Activated T-cell treated with anti-CD3 and anti-CD28 coated beads, Interleukin-2, amount 50 U/mL, for 72 hours (primary cell): ENCODE data around the gene RTBDN. TPM values are rescaled to one million over a fixed set of nuclear protein-coding genes. Genes with fewer than 3 reads are reported as not detected.

ENCODE experiments used
- ATAC-seq, 2 donors: fragments of 150-1000 bp; cut with Tn5 transposase; replicated peaks in 1 of 2; 2 replicates each; pipeline ENCODE4 v1.10.0; 2021; ENCODE audit warnings: moderate library complexity in 2 of 2, mild to moderate bottlenecking in 1 of 2
- DNase-seq, 2 donors: peaks; one replicate each; pipeline ENCODE4 v3.0.0; 2021 to 2022; ENCODE audit warnings: mixed read lengths in 1 of 2
- H3K27ac Mint-ChIP-seq: one replicate; pipeline ENCODE4 v1.8.0; 2022; ENCODE audit warnings: mild to moderate bottlenecking, moderate library complexity, mixed read lengths
- H3K27me3 Mint-ChIP-seq: one replicate; pipeline ENCODE4 v1.8.0; 2022; ENCODE audit warnings: low read depth, mixed read lengths
- H3K36me3 Mint-ChIP-seq, 2 donors: one replicate each; pipeline ENCODE4 v1.8.0; 2022; ENCODE audit warnings: mixed read lengths in 2 of 2, mild to moderate bottlenecking in 1 of 2; ENCODE audit not compliant: insufficient read depth in 2 of 2
- H3K4me1 Mint-ChIP-seq: one replicate; pipeline ENCODE4 v1.8.0; 2022; ENCODE audit warnings: low read depth, mixed read lengths
- H3K4me3 Mint-ChIP-seq, 2 donors: one replicate each; pipeline ENCODE4 v1.8.0; 2022; ENCODE audit warnings: mild to moderate bottlenecking in 2 of 2, mixed read lengths in 2 of 2, moderate library complexity in 2 of 2
- H3K9me3 Mint-ChIP-seq, 2 donors: one replicate each; pipeline ENCODE4 v1.8.0; 2022; ENCODE audit warnings: mixed read lengths in 2 of 2
- total RNA-seq, 2 donors: library from RNA; stranded (reverse); gene quantifications; one replicate each; pipeline ENCODE4 v1.2.3, GENCODE V29; 2022

RTBDN gene
- total RNA-seq, 2 donors from 2014 or later: not detected

DNA sequence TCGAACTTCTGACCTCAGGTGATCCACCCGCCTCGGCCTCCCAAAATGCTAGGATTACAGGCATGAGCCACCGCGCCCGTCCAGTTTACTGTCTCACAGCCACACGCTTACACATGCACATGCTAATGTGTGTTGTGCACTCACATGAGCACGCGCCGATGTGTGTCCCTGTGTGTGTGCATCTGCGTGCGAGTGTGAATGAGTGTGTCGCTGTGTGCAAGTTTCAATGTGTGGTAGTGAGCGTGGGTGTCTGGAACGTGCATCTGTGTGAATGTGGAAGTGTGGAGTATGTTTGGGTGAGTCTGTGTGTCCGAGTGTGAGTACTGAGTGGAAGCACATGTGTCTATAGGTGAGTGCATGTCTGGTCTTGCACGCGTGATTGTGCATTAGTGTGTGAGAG lies 8.1 kb upstream of the RTBDN start:
- Mint-ChIP-seq H3K36me3 (peaks cover 0 to 5% of the 10 kb centered on the region in 2 donors), H3K9me3 (no peaks in the 10 kb centered on the region), H3K27ac (no peak overlapping the region), H3K27me3 (peaks cover 73% of the 10 kb centered on the region), H3K4me1 (peaks cover 44% of the 10 kb centered on the region), H3K4me3 (no peak overlapping the region)
- no peak for ATAC-seq
- DNase-seq: no peak

DNA sequence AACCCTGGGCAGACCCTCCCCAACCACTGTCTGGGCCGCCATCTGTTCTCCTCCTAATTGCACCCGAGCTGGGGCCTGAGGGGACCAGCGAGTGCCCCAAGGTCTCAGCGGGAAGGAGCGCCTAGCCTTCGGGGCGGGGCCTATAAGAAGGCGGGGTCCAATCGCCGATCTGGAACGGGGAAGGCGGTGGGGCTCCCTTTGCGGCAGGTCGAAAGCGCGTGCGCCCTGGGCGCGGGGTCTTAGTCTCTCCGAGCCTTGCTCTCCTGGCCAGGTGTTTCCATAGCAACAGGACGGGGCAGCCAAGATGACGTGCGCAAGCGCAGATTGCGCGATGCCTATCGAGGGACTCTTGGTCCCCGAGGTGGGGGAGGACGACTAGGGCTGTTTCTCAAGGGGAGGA lies 6.7 kb upstream of the RTBDN start:
- ATAC-seq: peak in 1 of 2 donors; percentile 9
- H3K36me3 Mint-ChIP-seq: peaks cover 0 to 5% of the 10 kb centered on the region in 2 donors
- H3K4me3 Mint-ChIP-seq: peak overlapping the region; percentile 58 to 78
- no peaks in the 10 kb centered on the region for H3K9me3 Mint-ChIP-seq
- H3K27ac Mint-ChIP-seq: no peak overlapping the region
- peak; percentile 27 to 51 for DNase-seq
- H3K27me3 Mint-ChIP-seq: peaks cover 77% of the 10 kb centered on the region
- H3K4me1 Mint-ChIP-seq: peaks cover 54% of the 10 kb centered on the region

DNA sequence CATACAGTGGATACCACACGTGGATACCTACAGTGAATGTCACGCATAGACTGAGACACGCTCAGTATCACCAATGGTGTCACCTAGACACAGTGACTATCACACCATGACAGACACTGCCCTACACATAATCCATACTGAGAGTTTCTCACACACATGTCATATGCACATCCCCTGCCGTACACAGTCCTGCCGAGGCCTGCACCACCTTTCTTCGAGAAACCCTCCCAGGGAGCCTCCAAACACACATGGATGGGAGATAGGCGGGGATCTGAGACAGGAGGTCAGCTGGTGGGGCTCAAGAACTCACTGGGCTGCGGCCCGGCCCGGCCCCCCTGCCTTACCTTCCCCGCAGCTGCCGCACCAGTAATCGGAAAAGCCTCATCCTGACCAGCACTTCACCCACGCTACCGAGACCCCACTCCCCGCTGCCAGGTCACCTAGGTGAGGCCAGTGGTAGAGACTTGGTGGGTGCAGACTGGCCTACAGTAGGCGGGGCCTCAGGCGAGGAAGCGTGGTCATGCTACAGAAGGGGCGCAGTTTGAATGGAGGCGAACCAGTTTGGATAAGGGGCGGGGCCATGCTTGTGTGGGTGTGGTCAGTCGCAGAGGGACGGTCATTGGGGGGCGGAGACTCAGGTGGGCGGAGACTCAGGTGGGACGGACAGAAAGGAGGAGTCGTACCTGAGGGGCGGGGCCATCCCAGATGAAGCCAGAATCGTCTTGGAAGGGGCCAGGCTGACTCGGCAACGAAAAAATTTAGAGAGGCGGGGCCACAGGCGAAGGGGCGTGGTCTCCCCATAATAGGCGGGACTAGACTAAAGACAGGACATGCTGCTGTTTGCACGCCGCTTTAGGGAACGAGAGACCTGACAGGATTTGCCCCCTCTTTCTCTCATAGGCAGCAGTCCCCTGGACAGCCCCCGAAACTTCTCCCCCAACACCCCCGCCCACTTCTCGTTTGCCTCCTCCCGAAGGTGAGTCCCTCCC lies 6.0 kb upstream of the RTBDN start:
- DNase-seq (peak; percentile 74 to 75), ATAC-seq (peak; percentile 20 to 37)
- Mint-ChIP-seq H3K27ac (no peak overlapping the region), H3K9me3 (no peaks in the 10 kb centered on the region), H3K27me3 (peaks cover 82% of the 10 kb centered on the region), H3K4me1 (peaks cover 54% of the 10 kb centered on the region), H3K4me3 (peak overlapping the region; percentile 29 to 78), H3K36me3 (peaks cover 0 to 5% of the 10 kb centered on the region in 2 donors)

DNA sequence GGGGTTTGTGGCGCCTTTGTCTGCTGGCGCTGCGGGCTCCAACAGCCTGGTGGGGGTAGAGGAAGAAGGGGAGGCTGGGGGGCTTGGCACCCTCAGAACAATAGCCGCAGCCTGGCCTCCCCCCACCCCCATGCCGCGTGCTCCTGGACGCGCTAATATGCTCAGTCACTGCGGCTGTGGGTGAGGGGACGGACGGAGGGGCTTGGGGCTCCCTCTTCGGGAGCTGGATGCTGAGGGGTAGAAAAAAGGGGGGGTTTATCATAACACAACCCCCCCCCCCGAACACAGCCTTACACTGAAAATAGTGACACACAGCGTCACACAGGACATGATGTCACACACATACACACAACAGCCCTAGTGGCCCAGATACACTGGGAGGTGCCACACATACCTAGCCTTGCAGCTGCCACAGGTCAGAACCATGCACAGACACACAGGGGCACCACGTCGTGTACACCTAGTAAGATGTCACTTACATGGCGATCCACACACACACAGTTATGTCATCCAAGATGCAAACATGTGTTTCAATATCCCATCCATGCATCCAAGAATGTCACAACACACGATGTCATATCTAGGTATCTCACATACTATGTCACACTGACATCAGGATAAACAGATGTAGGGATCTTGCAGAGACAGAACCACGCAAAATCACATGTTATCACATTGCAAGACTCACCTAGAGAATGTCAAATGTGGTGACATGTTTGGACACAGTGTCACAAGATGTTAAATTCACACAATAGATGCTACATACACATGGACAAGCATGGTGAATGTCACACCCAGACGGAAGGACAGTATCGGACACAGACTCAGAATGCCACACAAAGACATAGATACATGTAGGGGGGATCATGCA lies 4.7 kb upstream of the RTBDN start:
- Mint-ChIP-seq H3K4me1 (peaks cover 58% of the 10 kb centered on the region), H3K36me3 (peaks cover 0 to 5% of the 10 kb centered on the region in 2 donors), H3K9me3 (no peaks in the 10 kb centered on the region), H3K27me3 (peaks cover 84% of the 10 kb centered on the region), H3K27ac (no peak overlapping the region), H3K4me3 (peak overlapping the region; percentile 67 to 78)
- ATAC-seq (peak; percentile 32 to 56), DNase-seq (peak; percentile 27 to 33)

DNA sequence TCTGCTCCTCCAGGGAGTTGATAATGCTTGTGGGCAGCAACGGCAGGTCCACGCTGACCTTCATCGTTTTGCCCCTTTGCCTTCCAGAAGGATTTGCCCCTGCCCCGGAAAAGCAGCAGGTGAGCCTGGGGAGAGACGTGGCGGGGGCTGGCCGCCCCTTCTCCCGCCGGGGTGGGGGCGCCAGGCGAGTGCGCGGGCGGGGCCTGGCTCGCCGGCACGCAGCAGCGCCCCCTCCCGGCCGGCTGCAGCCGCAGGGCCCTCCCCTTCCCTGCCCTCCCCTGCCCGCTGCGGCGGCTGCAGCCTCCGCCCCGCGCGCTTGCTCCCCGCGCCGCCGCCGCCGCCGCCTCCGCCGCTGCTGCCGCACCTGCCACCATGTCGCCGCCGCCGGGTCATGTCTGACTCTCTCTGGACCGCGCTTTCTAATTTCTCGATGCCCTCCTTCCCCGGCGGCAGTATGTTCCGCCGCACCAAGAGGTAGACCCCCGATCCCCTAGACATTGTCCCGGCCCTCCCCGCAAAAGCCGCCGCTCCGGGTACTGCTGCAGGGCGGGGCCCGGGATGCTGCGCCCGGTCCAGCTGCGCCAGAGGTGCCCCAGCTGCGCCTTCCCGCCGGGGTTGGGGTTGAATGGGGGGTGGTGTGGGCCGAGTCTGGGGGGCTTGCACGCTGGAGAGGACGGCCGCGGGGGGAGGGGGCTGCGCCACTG lies 4.0 kb upstream of the RTBDN start, which contains the start of gene MAST1:
TSS of gene MAST1 (plus strand) at position 334 of the 704 bp plus-strand sequence. CDS start at position 392, 58 bp downstream.
- Mint-ChIP-seq H3K4me3 (peak within 1 kb of the TSS; percentile 67 to 78), H3K27me3 (peaks cover 82% of the 10 kb centered on the region), H3K36me3 (peaks cover 0 to 5% of the 10 kb centered on the region in 2 donors), H3K4me1 (peaks cover 56% of the 10 kb centered on the region), H3K27ac (no peak within 1 kb of the TSS), H3K9me3 (no peaks in the 10 kb centered on the region)
- DNase-seq (peak; percentile 76 to 79), ATAC-seq (peak; percentile 73 to 75)

DNA sequence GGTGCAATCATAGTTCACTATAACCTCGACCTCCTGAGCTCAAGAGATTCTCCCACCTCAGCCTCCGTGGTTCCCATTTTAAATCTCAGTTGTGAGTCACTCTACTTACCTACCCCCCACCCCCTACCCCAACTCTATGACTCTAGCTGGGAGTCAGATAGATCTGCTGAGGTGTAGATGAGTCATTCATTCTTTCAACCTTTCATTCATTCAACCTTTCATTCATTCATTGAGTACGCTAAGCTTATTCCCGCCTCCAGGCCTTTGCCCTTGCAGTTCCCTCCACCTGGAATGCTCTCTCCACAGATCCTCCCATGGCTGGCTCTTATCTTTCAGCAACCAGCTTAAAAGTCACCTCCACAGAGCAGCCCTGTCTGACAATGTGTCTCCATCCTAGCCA lies 2.8 kb upstream of the RTBDN start:
- no peaks in the 10 kb centered on the region for H3K9me3 Mint-ChIP-seq
- peaks cover 65% of the 10 kb centered on the region for H3K4me1 Mint-ChIP-seq
- peak overlapping the region; percentile 10 to 59 for H3K4me3 Mint-ChIP-seq
- ATAC-seq: peak; percentile 27 to 46
- H3K27ac Mint-ChIP-seq: no peak overlapping the region
- H3K27me3 Mint-ChIP-seq: peaks cover 85% of the 10 kb centered on the region
- peaks cover 0 to 5% of the 10 kb centered on the region in 2 donors for H3K36me3 Mint-ChIP-seq
- peak; percentile 18 to 47 for DNase-seq

DNA sequence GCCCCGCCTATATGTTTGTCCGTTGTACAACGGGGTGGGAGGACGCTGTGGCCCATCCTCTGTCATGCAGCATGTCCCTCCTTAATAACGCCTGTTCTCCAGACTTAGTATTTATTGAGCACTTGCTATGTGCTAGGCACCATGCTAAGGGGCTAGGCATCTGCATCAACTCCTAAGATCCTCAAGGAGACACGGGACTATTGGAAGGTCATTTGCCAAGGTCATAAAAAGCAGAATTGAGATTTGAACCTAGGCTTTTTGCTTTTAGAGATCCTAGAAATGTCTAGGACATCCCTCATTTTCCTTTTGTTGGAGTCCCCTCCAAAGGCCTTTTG lies 2.1 kb upstream of the RTBDN start:
- ATAC-seq: no peak
- Mint-ChIP-seq H3K36me3 (peaks cover 0 to 5% of the 10 kb centered on the region in 2 donors), H3K4me1 (peaks cover 64% of the 10 kb centered on the region), H3K27ac (no peak overlapping the region), H3K27me3 (peaks cover 85% of the 10 kb centered on the region), H3K9me3 (no peaks in the 10 kb centered on the region), H3K4me3 (peak overlapping the region in 1 of 2 donors; percentile 20)
- DNase-seq: no peak

DNA sequence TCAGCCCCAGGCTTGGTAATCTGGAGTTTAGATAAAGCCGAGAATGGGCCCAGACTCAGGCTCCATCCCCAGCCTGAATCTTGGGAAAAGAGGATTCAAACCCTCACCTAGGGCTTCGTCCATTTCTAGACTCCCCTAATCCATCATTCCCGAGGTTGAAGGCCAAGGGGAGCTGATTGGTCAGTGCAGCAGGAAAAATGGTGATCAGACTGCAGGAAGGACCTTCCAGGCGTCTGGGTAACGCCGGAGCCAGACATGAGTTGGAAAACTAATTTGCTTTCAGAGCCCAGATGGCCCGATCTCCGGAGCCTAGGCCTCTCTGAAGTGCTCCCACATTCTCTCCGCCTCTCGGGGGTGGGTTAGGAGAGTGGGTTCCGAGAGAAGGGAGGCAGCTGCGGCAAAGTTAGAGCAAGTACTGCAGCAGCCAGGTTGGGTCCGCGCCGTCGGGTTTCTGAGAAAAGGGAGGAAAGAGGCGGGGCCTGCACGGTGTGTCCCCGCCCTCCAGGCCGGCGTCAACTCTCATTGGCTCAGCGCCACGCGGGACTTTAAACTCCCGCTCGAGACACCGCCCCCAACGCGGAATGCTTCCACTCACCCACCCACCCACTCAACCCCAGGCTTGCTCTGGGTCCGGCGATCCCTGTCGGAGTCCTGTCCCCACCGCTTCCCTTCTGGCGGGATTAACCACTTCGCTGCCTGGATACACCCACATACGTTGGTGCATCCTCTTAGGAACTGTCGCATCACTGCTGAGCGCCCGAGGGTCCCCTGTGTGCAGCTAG lies 788 bp upstream of the RTBDN start:
- ATAC-seq: no peak
- Mint-ChIP-seq H3K4me3 (peak overlapping the region in 1 of 2 donors; percentile 64), H3K36me3 (peaks cover 0 to 5% of the 10 kb centered on the region in 2 donors), H3K27me3 (peaks cover 85% of the 10 kb centered on the region), H3K4me1 (peaks cover 51% of the 10 kb centered on the region), H3K27ac (no peak overlapping the region), H3K9me3 (no peaks in the 10 kb centered on the region)
- peak; percentile 47 to 48 for DNase-seq

DNA sequence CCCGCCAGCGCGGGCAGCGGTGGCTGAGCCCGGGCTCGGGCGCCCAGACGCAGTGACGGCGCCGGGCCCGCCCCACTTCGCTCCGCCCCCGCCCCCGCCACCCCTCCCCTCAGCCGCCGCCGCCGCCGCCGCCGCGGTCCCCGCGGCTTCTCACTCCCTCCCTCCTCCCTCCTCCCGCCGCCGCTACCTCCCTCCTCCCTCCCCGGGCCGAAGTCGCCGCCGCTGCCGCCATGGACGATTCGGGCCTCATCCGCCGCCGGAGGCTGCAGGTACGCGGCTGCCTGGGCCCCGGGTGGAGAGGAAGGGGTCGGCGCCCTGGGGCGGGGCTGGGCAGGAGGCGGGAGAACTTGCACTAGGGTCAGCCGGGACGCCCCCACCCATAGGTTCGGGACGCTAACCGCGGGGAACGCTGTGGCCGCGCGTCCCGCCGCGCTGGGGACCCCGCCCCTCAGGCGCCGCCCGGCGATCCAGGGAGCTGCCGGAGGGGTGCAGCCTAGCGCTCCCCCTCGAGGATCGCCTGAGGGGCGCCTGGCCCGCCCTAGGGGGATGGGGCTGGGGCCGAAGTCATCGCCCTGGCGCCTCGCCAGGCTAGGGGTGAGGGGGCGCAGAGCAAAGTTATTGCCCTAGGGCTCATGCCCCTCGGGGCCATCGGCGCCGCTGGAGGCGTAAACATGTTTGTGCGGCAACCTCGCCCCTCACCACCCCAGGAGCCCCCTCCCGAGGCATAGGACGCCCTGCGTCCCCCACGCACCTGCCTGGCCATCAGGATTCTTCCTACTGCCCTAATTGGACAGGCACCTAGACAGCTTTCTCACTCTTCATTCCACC lies 427 bp downstream of the RTBDN start:
- H3K36me3 Mint-ChIP-seq: no peaks in the 10 kb centered on the region
- peaks cover 79% of the 10 kb centered on the region for H3K27me3 Mint-ChIP-seq

DNA sequence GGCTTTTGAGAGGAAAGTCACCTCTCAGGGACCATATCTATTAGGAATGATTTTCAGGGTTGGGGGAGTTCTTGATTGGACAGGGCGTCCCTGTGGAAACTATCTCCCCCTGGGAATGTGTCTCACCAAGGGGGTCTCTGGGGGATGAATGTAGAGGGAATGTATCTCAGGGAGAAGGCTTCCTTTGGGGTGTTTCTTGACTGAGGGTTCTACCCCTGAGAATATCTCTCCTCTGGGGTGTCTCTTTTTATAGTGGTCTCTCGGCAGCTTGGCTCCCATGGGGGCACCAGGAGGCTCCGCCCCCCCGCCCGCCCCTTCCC lies 1.0 kb downstream of the RTBDN start:
- DNase-seq: no peak
- no peaks in the 10 kb centered on the region for H3K9me3 Mint-ChIP-seq
- no peaks in the 10 kb centered on the region for H3K36me3 Mint-ChIP-seq
- H3K27ac Mint-ChIP-seq: no peak overlapping the region
- H3K27me3 Mint-ChIP-seq: peaks cover 81% of the 10 kb centered on the region
- peak overlapping the region; percentile 47 to 62 for H3K4me3 Mint-ChIP-seq
- ATAC-seq: no peak
- peaks cover 40% of the 10 kb centered on the region for H3K4me1 Mint-ChIP-seq

More for the DNA sequence above, 427 bp downstream of the RTBDN start:
- H3K4me3 Mint-ChIP-seq: peak overlapping the region; percentile 46 to 64
- DNase-seq: peak; percentile 44 to 51
- H3K27ac Mint-ChIP-seq: no peak overlapping the region
- peaks cover 41% of the 10 kb centered on the region for H3K4me1 Mint-ChIP-seq
- ATAC-seq: peak; percentile 15 to 17
- no peaks in the 10 kb centered on the region for H3K9me3 Mint-ChIP-seq

DNA sequence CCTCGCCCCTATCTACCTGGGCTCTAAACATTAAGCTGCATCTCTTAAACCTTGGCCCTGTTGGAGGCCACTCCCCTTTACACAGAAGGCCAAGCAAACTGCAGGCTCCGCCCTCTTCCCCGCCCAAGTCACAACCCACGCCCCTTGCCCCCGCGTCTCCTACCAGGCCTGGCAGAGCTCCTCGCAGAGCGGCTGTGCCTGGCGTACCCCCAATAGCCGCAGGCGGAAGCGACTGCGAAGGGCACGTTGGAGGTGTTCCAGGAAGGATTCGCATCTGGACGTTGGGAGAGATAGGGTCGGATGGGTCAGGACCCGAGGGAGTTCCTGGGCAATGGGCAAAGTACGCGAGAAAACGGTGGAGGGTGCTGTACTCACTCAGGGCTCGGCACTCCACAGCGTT lies 5.9 kb downstream of the RTBDN start:
- no peak overlapping the region for H3K4me3 Mint-ChIP-seq
- H3K9me3 Mint-ChIP-seq: no peaks in the 10 kb centered on the region
- peak; percentile 59 to 67 for ATAC-seq
- H3K27ac Mint-ChIP-seq: no peak overlapping the region
- peaks cover 25% of the 10 kb centered on the region for H3K4me1 Mint-ChIP-seq
- peaks cover 80% of the 10 kb centered on the region for H3K27me3 Mint-ChIP-seq
- H3K36me3 Mint-ChIP-seq: no peaks in the 10 kb centered on the region
- peak; percentile 59 to 63 for DNase-seq
